ENCODE measurements around the gene DPP9.

Gene DPP9

DNA sequence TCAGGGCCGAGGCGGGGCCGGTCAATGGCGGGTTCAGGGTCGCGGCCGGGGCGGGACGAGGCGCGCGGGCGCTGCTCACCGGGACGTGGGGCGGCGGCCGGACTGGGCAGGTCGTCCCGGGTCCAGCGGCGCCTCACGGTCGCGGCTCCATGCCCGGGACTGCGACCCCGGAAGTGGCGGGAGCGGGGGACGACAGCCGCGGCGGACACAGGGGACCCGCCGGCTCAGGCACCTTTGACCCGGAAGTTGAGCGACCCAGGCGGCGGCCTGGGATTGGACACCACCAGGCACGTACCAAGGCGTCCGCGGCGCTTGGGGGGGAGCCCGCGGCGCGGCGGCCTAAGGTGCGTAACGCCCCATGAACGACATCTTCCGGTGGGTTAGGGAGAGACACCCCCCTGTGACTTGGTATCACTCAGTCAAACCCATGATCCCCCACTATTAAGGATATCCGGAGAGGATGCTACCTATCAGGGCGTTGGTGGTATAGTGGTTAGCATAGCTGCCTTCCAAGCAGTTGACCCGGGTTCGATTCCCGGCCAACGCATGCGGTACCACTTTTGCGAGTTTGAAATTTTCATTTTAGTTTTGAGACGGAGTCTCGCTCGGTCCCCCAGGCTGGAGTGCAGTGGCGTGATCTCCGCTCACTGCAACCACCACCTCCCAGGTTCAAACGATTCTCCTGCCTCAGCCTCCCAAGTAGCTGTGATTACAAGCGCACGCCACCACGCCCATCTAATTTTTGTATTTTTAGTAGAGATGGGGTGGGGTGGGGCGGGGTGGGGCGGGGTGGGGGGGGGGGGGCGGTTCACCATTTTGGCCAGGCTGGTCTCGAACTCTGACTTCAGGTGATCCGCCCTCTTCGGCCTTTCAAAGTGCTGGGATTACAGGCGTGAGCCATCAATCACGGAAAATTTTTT, at the start of gene DPP9:
Gene DPP9, minus strand, starts transcription at position 248 of the 920 bp plus-strand sequence. CDS start 3,936 bp downstream, outside the sequence.
- peak within 1 kb of the TSS; percentile 91 for H3K27ac ChIP-seq
- peak; percentile 77; the same call in 1 of the 2 replicates for TF ChIP-seq ZFX (IDR thresholded peaks at IDR 0.05)
- TF ChIP-seq, protein P1, sequence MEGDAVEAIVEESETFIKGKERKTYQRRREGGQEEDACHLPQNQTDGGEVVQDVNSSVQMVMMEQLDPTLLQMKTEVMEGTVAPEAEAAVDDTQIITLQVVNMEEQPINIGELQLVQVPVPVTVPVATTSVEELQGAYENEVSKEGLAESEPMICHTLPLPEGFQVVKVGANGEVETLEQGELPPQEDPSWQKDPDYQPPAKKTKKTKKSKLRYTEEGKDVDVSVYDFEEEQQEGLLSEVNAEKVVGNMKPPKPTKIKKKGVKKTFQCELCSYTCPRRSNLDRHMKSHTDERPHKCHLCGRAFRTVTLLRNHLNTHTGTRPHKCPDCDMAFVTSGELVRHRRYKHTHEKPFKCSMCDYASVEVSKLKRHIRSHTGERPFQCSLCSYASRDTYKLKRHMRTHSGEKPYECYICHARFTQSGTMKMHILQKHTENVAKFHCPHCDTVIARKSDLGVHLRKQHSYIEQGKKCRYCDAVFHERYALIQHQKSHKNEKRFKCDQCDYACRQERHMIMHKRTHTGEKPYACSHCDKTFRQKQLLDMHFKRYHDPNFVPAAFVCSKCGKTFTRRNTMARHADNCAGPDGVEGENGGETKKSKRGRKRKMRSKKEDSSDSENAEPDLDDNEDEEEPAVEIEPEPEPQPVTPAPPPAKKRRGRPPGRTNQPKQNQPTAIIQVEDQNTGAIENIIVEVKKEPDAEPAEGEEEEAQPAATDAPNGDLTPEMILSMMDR (conservative IDR thresholded peaks at IDR 0.05): no peak

DNA sequence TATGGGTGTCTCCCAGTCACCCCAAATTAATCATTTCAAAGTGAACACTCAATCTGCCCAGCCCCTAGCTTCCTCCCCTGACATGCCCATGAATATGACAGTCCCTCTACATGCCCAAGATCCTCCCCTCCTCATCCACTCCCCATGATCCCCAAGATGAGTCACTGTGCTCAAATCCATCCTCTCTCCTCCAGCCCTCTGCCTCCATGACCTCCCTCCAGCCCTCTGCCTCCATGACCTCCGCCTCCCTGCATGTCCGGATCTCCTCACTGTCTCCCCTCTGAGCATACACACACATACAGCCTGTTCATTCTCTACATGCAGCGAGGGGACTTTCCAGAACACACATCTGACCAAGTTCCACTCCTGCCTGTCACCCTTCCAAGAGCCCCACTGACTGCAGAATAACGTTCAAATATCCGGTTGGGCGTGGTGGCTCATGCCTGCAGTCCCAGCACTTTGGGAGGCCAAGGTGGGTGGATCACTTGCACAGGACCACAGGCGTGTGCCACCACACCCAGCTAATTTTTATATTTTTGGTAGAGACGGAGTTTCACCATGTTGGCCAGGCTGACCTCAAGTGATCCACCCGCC, 49.5 kb upstream of the DPP9 start:
- H3K27ac ChIP-seq: no peak overlapping the region
- TF ChIP-seq ZFX (IDR thresholded peaks at IDR 0.05): no peak
- TF ChIP-seq, protein P1 (conservative IDR thresholded peaks at IDR 0.05): no peak

DNA sequence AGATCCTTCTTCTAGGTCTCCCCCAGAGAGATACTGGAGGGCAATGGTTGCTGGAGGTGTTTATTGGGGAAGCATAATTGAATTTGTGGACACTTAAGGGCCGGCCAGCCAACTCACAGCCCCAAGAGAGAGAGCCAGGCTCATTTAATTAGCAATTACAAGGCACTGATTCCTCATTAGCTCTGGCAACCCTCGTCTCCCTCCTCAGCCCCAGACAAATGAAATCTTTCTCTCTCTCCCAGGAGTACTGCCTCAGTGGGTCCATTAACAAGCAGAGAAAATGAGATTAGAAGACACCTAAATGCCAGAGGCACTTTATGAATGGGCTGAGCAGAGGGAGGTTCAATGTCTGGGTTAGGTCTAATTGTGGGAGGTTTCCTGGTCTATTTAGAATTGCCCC, 48.9 kb upstream of the DPP9 start:
- TF ChIP-seq, protein P1 (conservative IDR thresholded peaks at IDR 0.05): no peak
- no peak for TF ChIP-seq ZFX (IDR thresholded peaks at IDR 0.05)
- no peak overlapping the region for H3K27ac ChIP-seq

DNA sequence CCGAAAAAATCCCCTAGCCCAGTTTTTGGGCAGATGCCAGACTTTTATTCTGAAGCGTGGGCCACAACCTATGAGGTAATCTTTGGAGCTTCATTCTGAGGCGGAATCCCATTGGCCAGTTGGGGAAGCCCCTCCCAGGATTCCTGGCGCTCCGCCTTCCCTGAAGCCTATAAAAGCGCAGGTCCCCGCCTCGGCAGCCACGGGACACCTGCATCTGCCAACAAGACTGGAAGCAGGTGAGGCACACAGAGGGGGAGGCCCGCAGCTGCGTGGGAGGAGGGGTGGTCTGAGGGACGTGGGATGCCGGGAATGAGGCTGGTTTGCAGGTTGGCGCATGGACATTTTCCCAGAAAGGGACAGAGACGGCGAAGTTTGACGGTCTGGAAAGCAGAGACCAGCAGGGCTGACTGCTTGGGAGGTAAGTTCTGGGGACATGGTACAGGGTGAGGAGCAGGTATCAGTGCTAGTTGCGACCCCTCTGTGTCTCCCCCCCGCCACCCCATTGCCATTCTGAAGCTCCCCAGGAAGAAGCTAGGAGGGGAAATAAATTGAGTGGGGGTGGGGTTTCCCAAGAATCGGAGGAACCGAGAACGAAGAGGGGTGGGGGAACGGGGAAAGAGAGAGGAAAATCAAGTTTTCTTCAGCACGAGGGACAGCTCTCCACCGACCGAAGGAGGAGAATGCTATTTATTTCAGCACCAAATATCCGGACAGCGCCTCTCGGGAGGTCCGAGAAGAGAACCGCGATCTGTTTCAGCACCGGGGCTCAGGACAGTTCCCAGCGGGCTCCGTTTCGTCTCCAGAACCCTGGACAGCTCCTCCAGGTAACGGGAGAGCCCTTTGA, 45.5 kb upstream of the DPP9 start:
- TF ChIP-seq, protein P1 (conservative IDR thresholded peaks at IDR 0.05): no peak
- no peak for TF ChIP-seq ZFX (IDR thresholded peaks at IDR 0.05)
- H3K27ac ChIP-seq: no peak overlapping the region

DNA sequence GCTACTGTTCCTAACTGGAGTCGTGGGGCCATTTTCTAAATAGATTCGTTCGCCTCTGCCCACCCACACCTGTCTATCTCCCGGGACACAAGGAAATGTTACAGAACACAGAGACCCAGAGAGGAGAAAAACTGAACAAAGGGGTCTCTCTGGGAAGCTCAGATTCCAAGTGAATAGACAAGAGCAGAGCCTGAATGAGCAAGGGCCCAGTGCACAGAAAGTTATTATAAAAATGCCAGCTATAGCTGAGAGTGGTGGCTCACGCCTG, 40.7 kb upstream of the DPP9 start:
- no peak overlapping the region for H3K27ac ChIP-seq

DNA sequence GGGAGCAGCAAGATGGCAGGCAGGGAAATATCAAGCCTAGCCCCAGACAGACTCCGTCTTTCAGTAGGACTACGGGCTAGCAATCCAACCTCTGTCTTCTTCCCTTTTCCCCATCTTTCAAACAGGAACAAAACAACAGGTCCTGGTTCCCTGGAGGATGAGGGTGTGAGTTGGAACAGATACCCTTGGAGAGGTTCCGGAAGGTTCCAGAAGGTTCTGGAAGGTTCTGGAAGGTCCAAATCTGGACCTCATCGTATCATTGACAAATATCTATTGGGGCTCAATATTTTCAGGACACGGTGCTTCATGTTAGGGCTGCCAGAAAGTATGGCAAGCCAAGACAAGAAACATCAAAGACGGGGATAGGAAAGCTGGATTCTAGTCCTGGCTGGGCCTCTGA, 39.4 kb upstream of the DPP9 start:
- H3K27ac ChIP-seq: no peak overlapping the region
- TF ChIP-seq, protein P1 (conservative IDR thresholded peaks at IDR 0.05): no peak
- TF ChIP-seq ZFX (IDR thresholded peaks at IDR 0.05): no peak

More for the DNA sequence above, 40.7 kb upstream of the DPP9 start:
- TF ChIP-seq, protein P1 (conservative IDR thresholded peaks at IDR 0.05): no peak
- no peak for TF ChIP-seq ZFX (IDR thresholded peaks at IDR 0.05)
